H1 (cell line): ENCODE measurements around the gene ELF4. TPM values are rescaled to one million over a fixed set of nuclear protein-coding genes. Genes with fewer than 3 reads are reported as not detected.

Experiments used
- CHD7 ChIP-seq: fragments of 300-600 bp; sonication (generic); IDR thresholded peaks from 2 replicates; pipeline ENCODE4 v1.7.1; 2012; ENCODE audit warnings: low read length, moderate library complexity, mild to moderate bottlenecking, inconsistent platforms; ENCODE audit not compliant: insufficient replicate concordance
- E2F6 ChIP-seq: IDR thresholded peaks from 2 replicates; pipeline ENCODE4 v1.6.1; 2012; ENCODE audit warnings: inconsistent platforms
- polyA plus RNA-seq, 7 experiments: library from polyadenylated mRNA; depleted of rRNA in 3 of 7; stranded (reverse) in 5 of 7; unstranded in 2 of 7; fragments of >200 nt in 5 of 7; fragments of 200-250 nt in 2 of 7; gene quantifications; 1 replicate in 5 of 7; 2 replicates in 1 of 7; 4 replicates in 1 of 7; pipeline versions ENCODE4 v1.2.1 to v1.2.3, GENCODE V29; 2011 to 2013; ENCODE audit warnings: missing spikeins in 2 of 7, mixed read lengths in 2 of 7
- total RNA-seq: library from RNA; stranded (reverse); fragmentation: NEBNext Ultra II Directional; extraction: Animal tissue kit (Norgen Biotek cat#: 25700); gene quantifications from 2 replicates; pipeline ENCODE4 v1.2.1, GENCODE V29; 2021

The ELF4 gene
- total and polyA plus RNA-seq, 2 of the 8 experiments (the other 6 are each of a cell fraction or from before 2014, with no cell fraction given): 1.8 to 2.0 TPM

GRCh38 chrX:130119312-130119898 is 9.1 kb upstream of the ELF4 start (continued):
- TF ChIP-seq E2F6 (no peak), CHD7 (no peak)
